Body of pancreas (tissue), 4 donors: ENCODE results near the gene CCDC33.

Source experiments
- POLR2A ChIP-seq, 3 donors: fragments of 450-650 bp; IDR thresholded peaks; one replicate each; pipeline ENCODE4 v1.6.1; 2016; ENCODE audit warnings: antibody characterized with exemption in 3 of 3, mild to moderate bottlenecking in 2 of 3
- TF ChIP-seq, protein P1 (sequence below), 7 experiments: fragments of 450-650 bp in 4 of 7; fragments of 200-600 bp in 3 of 7; sonication (generic) in 3 of 7; IDR thresholded peaks; one replicate each; pipeline ENCODE4 v1.5.1; 2016 to 2019; ENCODE audit warnings: antibody characterized with exemption in 7 of 7

DNA sequence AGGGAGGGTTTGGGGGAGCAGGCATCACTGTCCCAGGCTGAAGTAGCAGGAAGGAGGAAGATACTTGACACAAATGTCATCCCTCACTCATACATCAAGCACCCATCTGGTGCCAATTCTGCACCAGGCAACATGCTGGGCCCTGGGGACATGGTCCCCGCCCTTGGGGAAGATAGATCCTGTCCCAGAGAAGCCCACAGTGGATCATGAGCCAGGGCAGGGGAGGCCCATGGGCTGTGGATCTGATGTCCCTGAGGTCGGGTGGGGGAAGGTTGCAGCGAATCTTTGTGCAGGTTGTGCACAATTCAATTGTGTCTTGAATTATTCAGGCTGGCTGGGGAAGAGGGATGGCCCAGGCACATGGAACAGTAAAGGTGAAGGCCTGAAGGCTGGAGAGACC lies 6.4 kb upstream of the CCDC33 start:
- TF ChIP-seq, protein P1, sequence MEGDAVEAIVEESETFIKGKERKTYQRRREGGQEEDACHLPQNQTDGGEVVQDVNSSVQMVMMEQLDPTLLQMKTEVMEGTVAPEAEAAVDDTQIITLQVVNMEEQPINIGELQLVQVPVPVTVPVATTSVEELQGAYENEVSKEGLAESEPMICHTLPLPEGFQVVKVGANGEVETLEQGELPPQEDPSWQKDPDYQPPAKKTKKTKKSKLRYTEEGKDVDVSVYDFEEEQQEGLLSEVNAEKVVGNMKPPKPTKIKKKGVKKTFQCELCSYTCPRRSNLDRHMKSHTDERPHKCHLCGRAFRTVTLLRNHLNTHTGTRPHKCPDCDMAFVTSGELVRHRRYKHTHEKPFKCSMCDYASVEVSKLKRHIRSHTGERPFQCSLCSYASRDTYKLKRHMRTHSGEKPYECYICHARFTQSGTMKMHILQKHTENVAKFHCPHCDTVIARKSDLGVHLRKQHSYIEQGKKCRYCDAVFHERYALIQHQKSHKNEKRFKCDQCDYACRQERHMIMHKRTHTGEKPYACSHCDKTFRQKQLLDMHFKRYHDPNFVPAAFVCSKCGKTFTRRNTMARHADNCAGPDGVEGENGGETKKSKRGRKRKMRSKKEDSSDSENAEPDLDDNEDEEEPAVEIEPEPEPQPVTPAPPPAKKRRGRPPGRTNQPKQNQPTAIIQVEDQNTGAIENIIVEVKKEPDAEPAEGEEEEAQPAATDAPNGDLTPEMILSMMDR (IDR thresholded peaks at IDR 0.05), result no peak
- TF ChIP-seq POLR2A (IDR thresholded peaks at IDR 0.05), result no peak
